Mesenchymal stem cell (in vitro differentiated cells and primary cell): ENCODE data around the gene LARGE1.

Source experiments
- DNase-seq: peaks from one replicate; pipeline ENCODE4 v3.0.0-alpha.2; 2013
- H2AFZ ChIP-seq: one replicate; pipeline ENCODE4 v1.6.1; 2013; ENCODE audit warnings: low read depth, mild to moderate bottlenecking, control low read depth, inconsistent platforms, low read length, moderate library complexity
- H2AK5ac ChIP-seq: 2 replicates; pipeline ENCODE4 v1.6.1; 2013; ENCODE audit warnings: low read length, moderate library complexity, mild to moderate bottlenecking, inconsistent platforms; ENCODE audit not compliant: severe bottlenecking
- H2BK120ac ChIP-seq: one replicate; pipeline ENCODE4 v1.6.1; 2013; ENCODE audit warnings: low read depth, mild to moderate bottlenecking, inconsistent platforms, low read length, moderate library complexity
- H2BK12ac ChIP-seq, 2 experiments: one replicate each; pipeline ENCODE4 v1.6.1; 2013; ENCODE audit warnings: inconsistent platforms in 2 of 2, low read length in 2 of 2, mild to moderate bottlenecking in 2 of 2, moderate library complexity in 2 of 2, control low read depth in 1 of 2
- H2BK15ac ChIP-seq: one replicate; pipeline ENCODE4 v1.6.1; 2013; ENCODE audit warnings: mild to moderate bottlenecking, low read depth, inconsistent platforms; ENCODE audit not compliant: poor library complexity, severe bottlenecking
- H2BK5ac ChIP-seq: 2 replicates; pipeline ENCODE4 v1.6.1; 2013; ENCODE audit warnings: low read depth, mild to moderate bottlenecking, low read length, control low read depth, inconsistent platforms; ENCODE audit not compliant: poor library complexity, severe bottlenecking
- H3K14ac ChIP-seq, 2 experiments: one replicate each; pipeline ENCODE4 v1.6.1; 2013; ENCODE audit warnings: inconsistent platforms in 2 of 2, low read length in 2 of 2, control low read depth in 1 of 2, mild to moderate bottlenecking in 1 of 2, moderate library complexity in 1 of 2
- H3K18ac ChIP-seq, 2 experiments: one replicate each; pipeline ENCODE4 v1.6.1; 2013; ENCODE audit warnings: inconsistent platforms in 2 of 2, low read length in 2 of 2, control low read depth in 1 of 2, low read depth in 1 of 2, mild to moderate bottlenecking in 1 of 2
- H3K23ac ChIP-seq, 2 experiments: one replicate each; pipeline ENCODE4 v1.6.1; 2013; ENCODE audit warnings: inconsistent platforms in 2 of 2, low read length in 2 of 2, mild to moderate bottlenecking in 2 of 2, moderate library complexity in 2 of 2, control low read depth in 1 of 2
- H3K27ac ChIP-seq: 2 replicates; pipeline ENCODE4 v1.5.1; 2013; ENCODE audit warnings: mild to moderate bottlenecking, moderate library complexity, low read length, control low read depth, inconsistent platforms; ENCODE audit not compliant: poor library complexity, severe bottlenecking
- H3K27me3 ChIP-seq, 2 experiments: 2 replicates each; pipeline versions ENCODE4 v1.6.1 to v1.7.0; 2013; ENCODE audit warnings: low read length in 2 of 2, mild to moderate bottlenecking in 2 of 2, moderate library complexity in 2 of 2, control low read depth in 1 of 2, inconsistent platforms in 1 of 2; ENCODE audit not compliant: control insufficient read depth in 1 of 2, insufficient read depth in 1 of 2
- H3K36me3 ChIP-seq, 2 experiments: 2 replicates each; pipeline versions ENCODE4 v1.6.1 to v1.7.0; 2013; ENCODE audit warnings: low read length in 2 of 2, control low read depth in 1 of 2, inconsistent platforms in 1 of 2, low read depth in 1 of 2, mild to moderate bottlenecking in 1 of 2; ENCODE audit not compliant: insufficient read depth in 2 of 2, control insufficient read depth in 1 of 2
- H3K4ac ChIP-seq, 2 experiments: one replicate each; pipeline ENCODE4 v1.6.1; 2013; ENCODE audit warnings: inconsistent platforms in 2 of 2, low read length in 2 of 2, mild to moderate bottlenecking in 2 of 2, moderate library complexity in 2 of 2, control low read depth in 1 of 2, low read depth in 1 of 2
- H3K4me1 ChIP-seq: 2 replicates; pipeline ENCODE4 v1.6.1; 2013; ENCODE audit warnings: low read depth, low read length, control low read depth; ENCODE audit not compliant: control insufficient read depth, insufficient read depth
- H3K4me2 ChIP-seq: 2 replicates; pipeline ENCODE4 v1.6.1; 2013; ENCODE audit warnings: low read length, mild to moderate bottlenecking, inconsistent platforms; ENCODE audit not compliant: poor library complexity, severe bottlenecking
- H3K4me3 ChIP-seq, 2 experiments: 2 replicates each; pipeline versions ENCODE4 v1.5.1 to v1.7.0; 2013; ENCODE audit warnings: low read length in 2 of 2, mild to moderate bottlenecking in 2 of 2, control low read depth in 1 of 2, low read depth in 1 of 2; ENCODE audit not compliant: insufficient read depth in 1 of 2
- H3K79me1 ChIP-seq: replicated peaks from 2 replicates; pipeline ENCODE4 v1.6.1; 2013; ENCODE audit warnings: mild to moderate bottlenecking, control low read depth, low read length, inconsistent platforms; ENCODE audit not compliant: poor library complexity, severe bottlenecking
- H3K9ac ChIP-seq: 2 replicates; pipeline ENCODE4 v1.7.0; 2013; ENCODE audit warnings: mild to moderate bottlenecking, low read length, moderate library complexity
- H3K9me3 ChIP-seq: 2 replicates; pipeline ENCODE4 v1.7.0; 2013; ENCODE audit warnings: mild to moderate bottlenecking, low read length; ENCODE audit not compliant: control insufficient read depth
- H4K8ac ChIP-seq: one replicate; pipeline ENCODE4 v1.6.1; 2013; ENCODE audit warnings: inconsistent platforms, mild to moderate bottlenecking, low read length, moderate library complexity
- H4K91ac ChIP-seq: one replicate; pipeline ENCODE4 v1.6.1; 2013; ENCODE audit warnings: mild to moderate bottlenecking, low read length, inconsistent platforms
- whole genome bisulfite sequencing: methylation state at CpG from one replicate; pipeline ENCODE4 v1.1.7; 2013; ENCODE audit warnings: mixed read lengths; 5-methylcytosine and 5-hydroxymethylcytosine counted together

Gene LARGE1

GRCh38 chr22:33687464-33687863 is 232.8 kb downstream of the LARGE1 start:
- no peak overlapping the region for H3K23ac ChIP-seq
- 94% methylated on average over 10 of the region's 10 CpGs for WGBS
- H3K18ac ChIP-seq: no peak overlapping the region
- no peaks in the 10 kb centered on the region for H3K36me3 ChIP-seq
- no peak overlapping the region for H2BK120ac ChIP-seq
- H3K4me3 ChIP-seq: no peak overlapping the region
- no peaks in the 10 kb centered on the region for H3K79me1 ChIP-seq
- no peak overlapping the region for H3K4me2 ChIP-seq
- no peak overlapping the region for H3K14ac ChIP-seq
- H3K9me3 ChIP-seq: peaks cover 3% of the 10 kb centered on the region
- no peaks in the 10 kb centered on the region for H3K27me3 ChIP-seq
- H3K27ac ChIP-seq: no peak overlapping the region
- H2BK15ac ChIP-seq: no peak overlapping the region
- no peak overlapping the region for H3K9ac ChIP-seq
- H2AK5ac ChIP-seq: no peak overlapping the region
- no peak overlapping the region for H4K91ac ChIP-seq
- H2BK5ac ChIP-seq: no peak overlapping the region
- no peak overlapping the region for H3K4ac ChIP-seq
- no peaks in the 10 kb centered on the region for H3K4me1 ChIP-seq
- no peak overlapping the region for H2BK12ac ChIP-seq
- H4K8ac ChIP-seq: no peak overlapping the region
- no peak overlapping the region for H2AFZ ChIP-seq
- no peak for DNase-seq

GRCh38 chr22:33684087-33684486 is 236.2 kb downstream of the LARGE1 start:
- Histone ChIP-seq H4K8ac (no peak overlapping the region), H3K27ac (no peak overlapping the region), H3K14ac (no peak overlapping the region)

GRCh38 chr22:33682927-33683326 is 237.3 kb downstream of the LARGE1 start:
- Histone ChIP-seq H3K4me3 (no peak overlapping the region), H3K4me2 (no peak overlapping the region), H2BK15ac (no peak overlapping the region), H2BK120ac (no peak overlapping the region), H2AFZ (no peak overlapping the region), H3K4me1 (no peaks in the 10 kb centered on the region), H3K79me1 (no peaks in the 10 kb centered on the region), H3K27me3 (no peaks in the 10 kb centered on the region), H2BK5ac (no peak overlapping the region), H2BK12ac (no peak overlapping the region), H3K9ac (no peak overlapping the region), H3K18ac (no peak overlapping the region), H4K91ac (no peak overlapping the region), H3K36me3 (no peaks in the 10 kb centered on the region), H3K27ac (no peak overlapping the region), H3K23ac (no peak overlapping the region), H3K4ac (no peak overlapping the region), H2AK5ac (no peak overlapping the region), H3K9me3 (peaks cover 3% of the 10 kb centered on the region), H4K8ac (no peak overlapping the region), H3K14ac (no peak overlapping the region)
- no peak for DNase-seq
- WGBS: 68% methylated on average over 2 of the region's 2 CpGs

More at GRCh38 chr22:33684087-33684486, 236.2 kb downstream of the LARGE1 start:
- H3K27me3 ChIP-seq: no peaks in the 10 kb centered on the region
- no peak overlapping the region for H2BK12ac ChIP-seq
- H3K23ac ChIP-seq: no peak overlapping the region
- 94% methylated on average over 11 of the region's 11 CpGs for whole genome bisulfite sequencing
- H2BK120ac ChIP-seq: no peak overlapping the region
- no peak overlapping the region for H2BK5ac ChIP-seq
- H3K9me3 ChIP-seq: peaks cover 3% of the 10 kb centered on the region
- no peak overlapping the region for H3K4ac ChIP-seq
- H2AK5ac ChIP-seq: no peak overlapping the region
- H2AFZ ChIP-seq: no peak overlapping the region
- H3K18ac ChIP-seq: no peak overlapping the region
- no peak overlapping the region for H3K9ac ChIP-seq
- H3K4me3 ChIP-seq: no peak overlapping the region
- H4K91ac ChIP-seq: no peak overlapping the region
- no peaks in the 10 kb centered on the region for H3K79me1 ChIP-seq
- no peak overlapping the region for H3K4me2 ChIP-seq
- H2BK15ac ChIP-seq: no peak overlapping the region
- no peak for DNase-seq
- H3K4me1 ChIP-seq: no peaks in the 10 kb centered on the region
- no peaks in the 10 kb centered on the region for H3K36me3 ChIP-seq

GRCh38 chr22:33680632-33681031 is 239.6 kb downstream of the LARGE1 start:
- no peak overlapping the region for H2AFZ ChIP-seq
- H2BK15ac ChIP-seq: no peak overlapping the region
- H2BK120ac ChIP-seq: no peak overlapping the region
- H3K4me2 ChIP-seq: no peak overlapping the region
- H3K14ac ChIP-seq: no peak overlapping the region
- peaks cover 3% of the 10 kb centered on the region for H3K9me3 ChIP-seq
- H3K4ac ChIP-seq: no peak overlapping the region
- no peaks in the 10 kb centered on the region for H3K27me3 ChIP-seq
- no peak overlapping the region for H3K23ac ChIP-seq
- H3K4me3 ChIP-seq: no peak overlapping the region
- no peak overlapping the region for H3K18ac ChIP-seq
- no peak overlapping the region for H4K91ac ChIP-seq
- 86% methylated on average over 2 of the region's 3 CpGs for WGBS
- H3K4me1 ChIP-seq: no peaks in the 10 kb centered on the region
- no peaks in the 10 kb centered on the region for H3K36me3 ChIP-seq
- no peak overlapping the region for H2AK5ac ChIP-seq
- no peak overlapping the region for H2BK12ac ChIP-seq
- H4K8ac ChIP-seq: no peak overlapping the region
- no peak overlapping the region for H3K9ac ChIP-seq
- H3K79me1 ChIP-seq: no peaks in the 10 kb centered on the region
- no peak overlapping the region for H2BK5ac ChIP-seq
- no peak overlapping the region for H3K27ac ChIP-seq
- DNase-seq: no peak
